Activated naive CD8-positive, alpha-beta T cell treated with anti-CD3 and anti-CD28 coated beads for 36 hours (primary cell): ENCODE measurements around the gene SF3B1. TPM values are rescaled to one million over a fixed set of nuclear protein-coding genes. Genes with fewer than 3 reads are reported as not detected.
"Not testable (repeated sequence)": the region's sequence is repeated elsewhere in the genome, so short reads cannot be mapped to it uniquely, and the experiment has no call there.

ENCODE experiments used
- DNase-seq: peaks from one replicate; pipeline ENCODE4 v3.0.0; 2021
- H3K27ac Mint-ChIP-seq: one replicate; pipeline ENCODE4 v1.8.0; 2022; ENCODE audit warnings: mild to moderate bottlenecking, moderate library complexity, mixed read lengths
- H3K27me3 Mint-ChIP-seq: one replicate; pipeline ENCODE4 v1.8.0; 2022; ENCODE audit warnings: mild to moderate bottlenecking, mixed read lengths
- H3K36me3 Mint-ChIP-seq: one replicate; pipeline ENCODE4 v1.8.0; 2021; ENCODE audit warnings: mild to moderate bottlenecking, mixed read lengths
- H3K4me1 Mint-ChIP-seq: one replicate; pipeline ENCODE4 v1.8.0; 2021; ENCODE audit warnings: mixed read lengths
- H3K4me3 Mint-ChIP-seq: one replicate; pipeline ENCODE4 v1.8.0; 2022; ENCODE audit warnings: mild to moderate bottlenecking, moderate library complexity, mixed read lengths
- H3K9me3 Mint-ChIP-seq: one replicate; pipeline ENCODE4 v1.8.0; 2022; ENCODE audit warnings: mixed read lengths
- total RNA-seq, 2 experiments: library from RNA; stranded (reverse); gene quantifications; one replicate each; pipeline ENCODE4 v1.2.3, GENCODE V29; 2021

The SF3B1 gene
- total RNA-seq, 2 experiments from 2014 or later = 230 to 241 TPM

DNA sequence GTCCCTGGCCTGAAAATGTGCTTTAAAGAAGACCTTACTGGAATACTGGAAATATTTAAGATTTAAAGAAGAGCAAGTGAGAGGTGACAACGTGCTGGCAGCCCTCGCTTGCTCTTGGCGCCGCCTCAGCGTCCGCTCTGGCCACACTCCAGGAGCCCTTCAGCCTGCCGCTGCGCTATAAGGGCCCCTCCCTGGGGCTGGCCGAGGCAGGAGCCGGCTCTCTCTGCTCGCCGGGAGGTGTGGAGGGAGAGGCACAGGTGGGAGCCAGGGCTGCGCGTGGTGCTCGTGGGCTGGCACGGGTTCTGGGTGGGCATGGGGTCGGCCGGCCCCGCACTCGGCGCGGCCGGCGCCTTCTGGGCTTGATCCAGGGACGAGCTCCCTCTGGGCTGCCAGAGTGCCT, 15.6 kb upstream of the SF3B1 start:
- Mint-ChIP-seq H3K27me3 (no peaks in the 10 kb centered on the region), H3K9me3 (no peaks in the 10 kb centered on the region), H3K4me3 (no peak overlapping the region), H3K36me3 (peaks cover 2% of the 10 kb centered on the region), H3K4me1 (peaks cover 14% of the 10 kb centered on the region), H3K27ac (no peak overlapping the region)
- DNase-seq = no peak

DNA sequence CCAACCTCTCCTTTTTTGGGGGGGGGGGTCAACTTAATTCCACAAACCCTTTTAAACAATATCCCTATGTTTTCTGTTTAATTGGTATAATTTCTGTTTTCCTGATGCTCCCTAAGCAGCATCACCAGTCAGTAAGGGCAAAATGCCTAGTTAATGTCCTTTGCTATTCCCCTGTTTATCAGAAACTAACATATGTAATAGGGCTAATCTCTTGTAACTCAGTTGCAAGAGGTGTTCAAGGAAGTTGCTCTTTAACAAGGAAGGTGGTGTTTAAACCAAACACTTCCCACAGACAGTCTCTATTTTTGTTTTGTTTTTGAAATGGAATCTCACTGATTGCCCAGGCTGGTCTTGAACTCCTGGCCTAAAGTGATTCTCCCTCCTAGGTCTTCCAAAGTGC, 12.0 kb upstream of the SF3B1 start:
- Mint-ChIP-seq H3K4me1 (no peaks in the 10 kb centered on the region), H3K4me3 (no peak overlapping the region), H3K36me3 (no peaks in the 10 kb centered on the region), H3K27me3 (peaks cover 3% of the 10 kb centered on the region), H3K9me3 (no peaks in the 10 kb centered on the region), H3K27ac (no peak overlapping the region)
- no peak for DNase-seq

DNA sequence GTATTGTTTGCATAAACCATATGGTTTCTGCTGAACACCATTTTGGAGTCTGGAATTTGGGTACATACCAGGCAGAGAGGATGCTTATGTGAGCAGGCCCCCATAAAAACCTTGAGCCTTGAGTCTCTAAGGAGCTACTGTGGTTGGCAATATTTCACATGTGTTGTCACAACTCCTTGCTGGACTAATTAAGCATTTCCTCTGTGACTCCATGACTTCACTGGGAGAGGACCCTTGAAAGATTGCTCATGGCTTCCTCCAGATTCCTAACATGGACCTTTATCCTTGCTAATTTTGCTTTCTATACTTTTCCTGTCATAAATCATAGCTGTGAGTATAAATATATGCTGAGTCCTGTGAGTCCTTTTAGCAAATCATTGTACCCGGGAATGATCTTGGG, 10.9 kb upstream of the SF3B1 start:
- H3K4me3 Mint-ChIP-seq = no peak overlapping the region
- DNase-seq = no peak
- H3K4me1 Mint-ChIP-seq = no peaks in the 10 kb centered on the region
- peaks cover 3% of the 10 kb centered on the region for H3K27me3 Mint-ChIP-seq
- H3K27ac Mint-ChIP-seq = no peak overlapping the region
- no peaks in the 10 kb centered on the region for H3K36me3 Mint-ChIP-seq
- H3K9me3 Mint-ChIP-seq = no peaks in the 10 kb centered on the region

GRCh38 chr2:197442857-197443256, 8.0 kb upstream of the SF3B1 start:
- no peak for DNase-seq
- H3K36me3 Mint-ChIP-seq = no peaks in the 10 kb centered on the region
- no peak overlapping the region for H3K27ac Mint-ChIP-seq
- H3K4me1 Mint-ChIP-seq = no peaks in the 10 kb centered on the region
- peaks cover 3% of the 10 kb centered on the region for H3K27me3 Mint-ChIP-seq
- H3K4me3 Mint-ChIP-seq = no peak overlapping the region
- H3K9me3 Mint-ChIP-seq = no peaks in the 10 kb centered on the region

DNA sequence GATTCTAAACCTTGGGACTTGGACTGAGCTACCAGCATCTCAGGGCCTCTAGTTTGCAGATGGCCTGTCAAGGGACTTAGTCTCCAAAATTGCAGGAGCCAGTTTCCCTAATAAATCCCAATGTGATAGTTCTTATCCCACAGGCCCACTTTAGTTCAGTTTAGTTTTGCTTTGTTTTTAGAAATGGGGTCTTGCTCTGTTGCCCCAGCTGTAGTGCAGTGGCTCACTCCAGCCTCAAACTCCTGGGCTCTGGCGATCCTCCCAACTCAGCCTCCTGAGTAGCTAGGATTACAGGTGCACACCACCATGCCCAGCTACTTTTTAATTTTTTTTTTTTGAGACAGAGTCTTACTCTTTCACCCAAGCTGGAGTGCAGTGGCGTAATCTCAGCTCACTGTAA, 2.6 kb upstream of the SF3B1 start:
- H3K27ac Mint-ChIP-seq = no peak overlapping the region
- H3K4me3 Mint-ChIP-seq = no peak overlapping the region
- no peaks in the 10 kb centered on the region for H3K27me3 Mint-ChIP-seq
- H3K36me3 Mint-ChIP-seq = peaks cover 11% of the 10 kb centered on the region
- peaks cover 21% of the 10 kb centered on the region for H3K4me1 Mint-ChIP-seq
- H3K9me3 Mint-ChIP-seq = no peaks in the 10 kb centered on the region
- DNase-seq = no peak

DNA sequence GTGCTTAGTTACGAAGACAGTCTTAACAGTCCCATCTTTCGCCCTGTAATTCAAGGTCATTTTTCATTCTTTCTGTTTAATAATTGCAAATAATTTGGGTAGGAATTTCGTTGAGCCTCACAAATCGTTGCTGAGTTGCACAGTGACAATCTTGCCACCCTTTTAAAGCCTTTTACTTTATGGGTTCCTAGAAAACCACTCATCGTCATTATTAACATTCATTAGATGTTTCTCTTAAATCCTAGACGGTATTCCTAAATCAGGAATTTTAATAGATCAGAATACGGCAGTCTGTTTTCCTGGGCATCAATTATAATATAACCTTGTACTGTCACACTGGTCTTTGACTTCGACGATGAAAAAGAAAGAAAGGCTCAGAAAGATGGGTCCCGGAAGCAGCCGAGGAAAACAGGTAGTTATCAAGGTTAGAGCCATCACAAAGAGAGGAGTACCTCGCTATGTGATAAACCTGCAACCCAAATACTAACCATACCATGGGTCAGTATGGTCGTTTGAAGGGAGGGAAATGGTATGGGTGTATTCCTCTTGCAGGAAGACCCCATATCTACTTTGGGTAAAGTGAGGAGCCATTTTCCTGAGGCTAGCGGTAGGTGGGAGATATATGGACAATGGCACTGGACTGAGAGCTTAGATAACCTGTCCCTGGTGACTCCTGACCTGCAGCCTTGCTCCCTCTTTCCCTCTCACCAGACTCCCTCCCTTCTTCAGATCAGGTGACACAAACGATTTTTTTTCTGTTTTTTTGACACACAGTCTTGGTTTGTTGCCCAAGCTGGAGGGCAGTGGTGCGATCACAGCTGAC, 981 bp upstream of the SF3B1 start:
- peak overlapping the region; percentile 93 for H3K4me3 Mint-ChIP-seq

DNA sequence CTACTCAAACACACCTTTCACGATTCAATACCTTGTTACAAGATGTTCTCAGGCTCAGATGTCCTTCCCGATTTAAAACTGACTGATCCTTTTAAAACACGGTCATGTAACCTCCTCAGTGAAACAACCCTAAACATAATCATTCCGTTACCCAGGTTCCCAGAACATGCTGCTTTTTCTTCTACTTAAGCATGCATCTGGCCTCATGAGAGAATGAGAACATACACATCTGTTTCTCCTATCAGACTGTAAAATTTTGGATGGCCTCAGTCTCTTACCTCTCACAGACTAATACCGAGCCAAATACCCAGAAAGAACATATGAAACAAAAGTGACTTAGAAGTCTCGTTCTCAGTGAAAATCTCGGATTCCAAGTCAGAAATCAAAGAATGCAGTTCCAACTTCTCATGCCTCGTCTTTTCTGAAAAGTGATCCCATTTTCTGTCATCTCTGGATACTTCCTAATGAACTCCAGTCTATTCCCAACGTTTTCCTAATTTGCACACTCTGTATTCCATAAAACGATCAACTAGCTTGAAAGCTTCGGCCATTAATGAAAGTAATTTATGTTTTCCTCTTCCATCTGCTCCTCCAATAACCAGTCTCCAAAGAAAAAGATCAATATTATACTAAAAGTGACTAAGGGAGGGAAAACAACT, 919 bp downstream of the SF3B1 start:
- Mint-ChIP-seq H3K4me3 (peak overlapping the region; percentile 93), H3K27me3 (no peaks in the 10 kb centered on the region), H3K27ac (peak overlapping the region; percentile 100), H3K4me1 (peaks cover 53% of the 10 kb centered on the region), H3K36me3 (peaks cover 29% of the 10 kb centered on the region), H3K9me3 (no peaks in the 10 kb centered on the region)
- no peak for DNase-seq

More for the DNA sequence above, 981 bp upstream of the SF3B1 start:
- peaks cover 36% of the 10 kb centered on the region for H3K4me1 Mint-ChIP-seq
- peak overlapping the region; percentile 100 for H3K27ac Mint-ChIP-seq
- H3K9me3 Mint-ChIP-seq = no peaks in the 10 kb centered on the region
- no peak for DNase-seq
- H3K36me3 Mint-ChIP-seq = peaks cover 16% of the 10 kb centered on the region
- no peaks in the 10 kb centered on the region for H3K27me3 Mint-ChIP-seq

DNA sequence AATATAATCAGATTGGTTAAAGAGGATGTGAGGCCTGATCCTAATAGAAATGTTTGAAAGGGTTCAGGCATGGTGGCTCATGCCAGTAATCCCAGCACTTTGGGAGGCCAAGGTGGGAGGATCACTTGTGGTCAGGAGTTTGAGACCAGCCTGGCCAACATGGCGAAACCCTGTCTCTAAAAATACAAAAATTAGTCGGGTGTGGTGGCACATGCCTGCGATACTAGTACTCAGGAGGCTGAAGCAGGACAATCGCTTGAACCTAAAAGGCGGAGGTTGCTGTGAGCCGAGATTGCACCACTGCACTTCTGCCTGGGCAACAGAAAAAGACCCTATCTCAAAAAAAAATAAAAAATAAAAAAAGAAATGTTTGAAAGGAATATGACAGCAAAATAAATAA, 2.3 kb downstream of the SF3B1 start:
- Mint-ChIP-seq H3K36me3 (peaks cover 36% of the 10 kb centered on the region), H3K4me3 (peak overlapping the region; percentile 93), H3K4me1 (peaks cover 62% of the 10 kb centered on the region)
- DNase-seq, H3K27me3 Mint-ChIP-seq, H3K9me3 Mint-ChIP-seq, H3K27ac Mint-ChIP-seq: not testable (repeated sequence)

GRCh38 chr2:197431858-197432257, 3.0 kb downstream of the SF3B1 start:
- peaks cover 68% of the 10 kb centered on the region for H3K4me1 Mint-ChIP-seq
- no peak for DNase-seq
- peak overlapping the region; percentile 84 for H3K27ac Mint-ChIP-seq
- peak overlapping the region; percentile 93 for H3K4me3 Mint-ChIP-seq
- H3K36me3 Mint-ChIP-seq = peaks cover 37% of the 10 kb centered on the region
- no peaks in the 10 kb centered on the region for H3K9me3 Mint-ChIP-seq
- no peaks in the 10 kb centered on the region for H3K27me3 Mint-ChIP-seq

DNA sequence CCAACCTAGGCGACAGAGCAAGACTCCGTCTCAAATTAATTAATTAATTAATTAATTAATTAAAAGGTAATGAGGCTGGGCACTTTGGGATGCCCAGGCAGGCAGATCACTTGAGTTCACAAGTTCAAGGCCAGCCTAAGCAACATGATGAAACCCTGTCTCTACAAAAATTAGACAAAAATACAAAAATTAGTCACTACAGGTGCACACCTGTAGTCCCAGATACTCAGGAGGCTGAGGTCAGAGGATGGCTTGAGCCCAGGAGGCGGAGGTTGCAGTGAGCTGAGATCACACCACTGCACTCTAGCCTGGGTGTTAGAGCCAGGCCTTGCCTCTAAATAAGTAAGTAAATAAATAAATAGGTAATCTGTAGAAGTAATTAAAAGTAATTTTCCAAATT, 6.8 kb downstream of the SF3B1 start:
- Mint-ChIP-seq H3K4me3 (no peak overlapping the region), H3K36me3 (peaks cover 30% of the 10 kb centered on the region), H3K9me3 (no peaks in the 10 kb centered on the region), H3K27ac (no peak overlapping the region), H3K27me3 (no peaks in the 10 kb centered on the region), H3K4me1 (peaks cover 80% of the 10 kb centered on the region)
- no peak for DNase-seq

- Mint-ChIP-seq H3K9me3 (no peaks in the 10 kb centered on the region), H3K27me3 (no peaks in the 10 kb centered on the region), H3K4me3 (no peak overlapping the region), H3K4me1 (peaks cover 71% of the 10 kb centered on the region), H3K36me3 (peaks cover 32% of the 10 kb centered on the region), H3K27ac (peak overlapping the region; percentile 57)
- no peak for DNase-seq
Observed at GRCh38 chr2:197426723-197427603, 7.9 kb downstream of the SF3B1 start.

- Mint-ChIP-seq H3K4me1 (peaks cover 64% of the 10 kb centered on the region), H3K27me3 (no peaks in the 10 kb centered on the region), H3K27ac (peak overlapping the region; percentile 57), H3K4me3 (no peak overlapping the region), H3K36me3 (peaks cover 27% of the 10 kb centered on the region), H3K9me3 (no peaks in the 10 kb centered on the region)
- no peak for DNase-seq
Observed at GRCh38 chr2:197425550-197425949, 9.3 kb downstream of the SF3B1 start.

GRCh38 chr2:197423307-197423706, 11.5 kb downstream of the SF3B1 start:
- Mint-ChIP-seq H3K36me3 (peaks cover 11% of the 10 kb centered on the region), H3K4me1 (peaks cover 49% of the 10 kb centered on the region), H3K27me3 (no peaks in the 10 kb centered on the region), H3K9me3 (no peaks in the 10 kb centered on the region), H3K27ac (no peak overlapping the region), H3K4me3 (no peak overlapping the region)
- no peak for DNase-seq

DNA sequence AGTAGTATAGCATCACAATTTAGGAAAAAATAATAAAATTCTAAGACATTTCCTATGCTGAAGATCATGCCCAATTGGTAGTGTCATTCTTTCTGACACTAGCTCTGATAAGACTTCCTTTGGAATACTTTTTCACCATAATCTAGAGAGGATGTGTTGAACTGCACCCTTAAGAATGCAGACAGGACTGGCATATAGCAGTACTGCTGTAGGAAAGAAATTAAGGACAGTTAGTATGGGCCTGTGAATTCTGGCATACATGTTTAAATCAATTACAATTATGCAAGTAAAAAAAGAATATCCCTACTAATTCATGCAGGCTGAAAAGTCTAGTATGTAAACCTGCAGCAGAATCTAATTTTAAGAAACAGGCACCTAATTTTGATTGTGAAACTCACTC, 15.4 kb downstream of the SF3B1 start:
- Mint-ChIP-seq H3K27me3 (no peaks in the 10 kb centered on the region), H3K36me3 (peaks cover 17% of the 10 kb centered on the region), H3K4me1 (peaks cover 27% of the 10 kb centered on the region), H3K4me3 (no peak overlapping the region), H3K27ac (no peak overlapping the region), H3K9me3 (no peaks in the 10 kb centered on the region)
- DNase-seq = no peak

GRCh38 chr2:197416268-197416667, 18.6 kb downstream of the SF3B1 start:
- peaks cover 27% of the 10 kb centered on the region for H3K36me3 Mint-ChIP-seq
- no peak overlapping the region for H3K27ac Mint-ChIP-seq

More at GRCh38 chr2:197416268-197416667, 18.6 kb downstream of the SF3B1 start:
- DNase-seq = no peak
- no peak overlapping the region for H3K4me3 Mint-ChIP-seq
- peaks cover 10% of the 10 kb centered on the region for H3K4me1 Mint-ChIP-seq
- no peaks in the 10 kb centered on the region for H3K9me3 Mint-ChIP-seq
- H3K27me3 Mint-ChIP-seq = no peaks in the 10 kb centered on the region
